Measurements from ENCODE around the gene RALGPS1.
A peak's percentile ranks its signal among the peaks of the same experiment; 100 is the strongest.

The RALGPS1 gene

DNA sequence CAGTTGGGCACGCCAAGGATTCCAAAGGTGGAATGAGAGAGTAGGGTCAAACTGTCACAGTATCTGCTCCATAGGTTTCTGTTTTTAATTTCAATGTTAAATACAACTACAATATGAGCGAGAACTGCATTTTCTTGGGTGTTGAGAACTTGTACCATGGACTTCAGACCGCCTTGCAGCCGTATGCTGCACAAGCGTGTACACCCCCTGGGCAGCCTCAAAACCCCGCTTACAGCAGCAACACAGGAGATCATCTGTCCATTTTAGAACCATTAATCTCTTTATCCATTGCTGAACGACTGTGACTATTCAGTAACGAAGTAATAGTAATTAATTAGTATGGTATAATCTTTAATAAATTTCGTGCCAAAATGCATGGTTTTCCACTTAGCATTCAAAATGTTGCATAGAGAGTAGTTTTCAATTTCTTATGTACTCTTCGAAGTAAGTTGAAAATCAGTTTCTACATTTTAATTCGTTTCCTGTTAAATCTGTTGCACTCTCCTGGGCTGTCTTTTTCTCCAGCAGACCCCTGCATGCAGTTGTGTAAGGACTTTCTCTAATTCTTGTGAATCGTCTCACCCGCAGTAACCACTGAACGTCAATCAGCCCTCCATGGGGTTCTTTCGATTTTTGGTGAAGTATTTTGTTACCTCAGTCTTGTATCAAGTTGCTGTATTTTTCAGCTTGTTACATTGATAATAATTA, 308.0 kb downstream of the RALGPS1 start:
- TF ChIP-seq, protein P1, sequence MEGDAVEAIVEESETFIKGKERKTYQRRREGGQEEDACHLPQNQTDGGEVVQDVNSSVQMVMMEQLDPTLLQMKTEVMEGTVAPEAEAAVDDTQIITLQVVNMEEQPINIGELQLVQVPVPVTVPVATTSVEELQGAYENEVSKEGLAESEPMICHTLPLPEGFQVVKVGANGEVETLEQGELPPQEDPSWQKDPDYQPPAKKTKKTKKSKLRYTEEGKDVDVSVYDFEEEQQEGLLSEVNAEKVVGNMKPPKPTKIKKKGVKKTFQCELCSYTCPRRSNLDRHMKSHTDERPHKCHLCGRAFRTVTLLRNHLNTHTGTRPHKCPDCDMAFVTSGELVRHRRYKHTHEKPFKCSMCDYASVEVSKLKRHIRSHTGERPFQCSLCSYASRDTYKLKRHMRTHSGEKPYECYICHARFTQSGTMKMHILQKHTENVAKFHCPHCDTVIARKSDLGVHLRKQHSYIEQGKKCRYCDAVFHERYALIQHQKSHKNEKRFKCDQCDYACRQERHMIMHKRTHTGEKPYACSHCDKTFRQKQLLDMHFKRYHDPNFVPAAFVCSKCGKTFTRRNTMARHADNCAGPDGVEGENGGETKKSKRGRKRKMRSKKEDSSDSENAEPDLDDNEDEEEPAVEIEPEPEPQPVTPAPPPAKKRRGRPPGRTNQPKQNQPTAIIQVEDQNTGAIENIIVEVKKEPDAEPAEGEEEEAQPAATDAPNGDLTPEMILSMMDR (IDR thresholded peaks at IDR 0.05; ENCODE audit: low read depth, low read length, missing control alignments), result no peak

DNA sequence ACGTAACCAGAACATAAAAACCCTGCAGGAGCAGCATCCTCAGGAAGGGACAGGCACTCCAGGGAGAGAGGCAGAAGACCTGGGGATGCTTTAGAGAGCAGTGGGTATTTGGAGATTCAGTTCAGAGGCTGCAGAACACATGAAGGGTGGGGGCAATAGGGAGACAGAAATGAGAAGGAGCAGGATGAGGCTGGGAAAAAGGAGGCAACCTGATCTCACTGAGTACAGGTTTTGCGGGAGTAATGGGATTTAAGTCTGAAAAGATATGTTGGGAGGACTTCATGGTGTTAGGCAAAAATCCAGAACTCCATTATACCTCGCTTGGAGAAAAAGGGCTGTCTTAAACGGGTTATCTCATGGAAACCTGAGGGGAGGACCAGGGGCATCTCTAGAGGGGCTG, 308.7 kb downstream of the RALGPS1 start:
- no peak overlapping the region for H3K4me3 ChIP-seq (replicated peaks; ENCODE audit: low read depth, low read length)

More for the DNA sequence above, 308.0 kb downstream of the RALGPS1 start:
- H3K4me3 ChIP-seq (replicated peaks; ENCODE audit: low read depth, low read length), result no peak overlapping the region
- DNase-seq (ENCODE audit: extremely low read depth, low read depth), result no peak

DNA sequence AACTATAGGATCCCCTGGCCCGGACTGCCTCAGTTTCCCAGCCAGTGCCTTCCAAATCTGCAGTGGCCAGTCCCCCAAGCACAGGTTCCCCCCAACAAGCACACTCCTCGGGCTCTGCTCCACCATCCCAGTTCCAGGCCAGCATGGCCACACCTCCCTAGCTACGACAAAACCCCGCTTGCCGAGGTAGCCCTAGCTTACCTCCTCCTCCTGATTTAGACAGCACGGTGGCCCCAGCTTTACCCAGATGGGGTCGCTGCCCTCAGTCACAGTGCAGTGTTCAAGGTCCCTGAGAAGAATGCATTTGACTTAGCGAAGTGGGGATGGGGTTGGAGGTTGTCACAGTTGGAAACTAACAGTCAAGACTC, 309.2 kb downstream of the RALGPS1 start:
- TF ChIP-seq, protein P1 (IDR thresholded peaks at IDR 0.05; ENCODE audit: low read depth, low read length, missing control alignments), result no peak
- H3K4me3 ChIP-seq (replicated peaks; ENCODE audit: low read depth, low read length), result no peak overlapping the region
- DNase-seq (ENCODE audit: extremely low read depth, low read depth), result no peak

More for the DNA sequence above, 308.7 kb downstream of the RALGPS1 start:
- DNase-seq (ENCODE audit: extremely low read depth, low read depth), result no peak
- TF ChIP-seq, protein P1 (IDR thresholded peaks at IDR 0.05; ENCODE audit: low read depth, low read length, missing control alignments), result no peak

DNA sequence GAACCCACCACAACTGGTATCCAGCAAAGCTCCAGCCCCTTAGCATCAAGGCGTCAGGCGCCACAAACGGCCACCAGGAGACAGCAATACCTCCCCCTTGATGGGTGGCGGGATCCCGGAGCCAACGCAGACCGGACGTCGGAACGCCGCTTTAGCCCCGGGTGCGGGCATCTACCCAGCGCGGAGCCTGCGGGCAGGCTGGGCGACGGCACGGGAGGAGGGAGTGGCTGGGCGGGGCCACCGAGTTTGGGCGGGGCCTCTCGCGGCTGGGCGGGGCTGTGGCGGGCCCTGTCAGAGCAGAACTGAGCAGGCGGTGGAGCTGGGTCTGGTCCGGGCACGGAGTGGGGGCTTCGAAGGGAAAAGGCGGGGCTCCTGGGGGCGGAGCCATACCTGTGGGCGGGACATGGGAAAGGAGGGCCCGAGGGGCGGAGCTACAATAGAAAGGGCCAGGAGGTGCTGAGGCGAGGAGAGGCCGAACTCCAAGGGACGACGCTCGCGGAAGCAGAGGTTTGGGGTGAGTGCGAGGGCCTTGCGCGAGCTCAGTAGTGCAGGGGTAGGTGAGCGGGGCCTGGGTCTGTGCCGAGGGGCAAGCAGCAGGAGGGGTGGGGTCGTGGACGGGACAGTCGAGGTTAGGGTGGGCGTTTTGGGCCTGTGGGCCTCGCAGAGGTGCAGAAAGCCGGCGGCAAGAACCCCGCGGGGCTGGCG, 309.7 kb downstream of the RALGPS1 start:
- DNase-seq (ENCODE audit: extremely low read depth, low read depth), result peak; percentile 47
- H3K4me3 ChIP-seq (replicated peaks; ENCODE audit: low read depth, low read length), result peak overlapping the region; percentile 41
- TF ChIP-seq, protein P1 (IDR thresholded peaks at IDR 0.05; ENCODE audit: low read depth, low read length, missing control alignments), result peak; percentile 21

DNA sequence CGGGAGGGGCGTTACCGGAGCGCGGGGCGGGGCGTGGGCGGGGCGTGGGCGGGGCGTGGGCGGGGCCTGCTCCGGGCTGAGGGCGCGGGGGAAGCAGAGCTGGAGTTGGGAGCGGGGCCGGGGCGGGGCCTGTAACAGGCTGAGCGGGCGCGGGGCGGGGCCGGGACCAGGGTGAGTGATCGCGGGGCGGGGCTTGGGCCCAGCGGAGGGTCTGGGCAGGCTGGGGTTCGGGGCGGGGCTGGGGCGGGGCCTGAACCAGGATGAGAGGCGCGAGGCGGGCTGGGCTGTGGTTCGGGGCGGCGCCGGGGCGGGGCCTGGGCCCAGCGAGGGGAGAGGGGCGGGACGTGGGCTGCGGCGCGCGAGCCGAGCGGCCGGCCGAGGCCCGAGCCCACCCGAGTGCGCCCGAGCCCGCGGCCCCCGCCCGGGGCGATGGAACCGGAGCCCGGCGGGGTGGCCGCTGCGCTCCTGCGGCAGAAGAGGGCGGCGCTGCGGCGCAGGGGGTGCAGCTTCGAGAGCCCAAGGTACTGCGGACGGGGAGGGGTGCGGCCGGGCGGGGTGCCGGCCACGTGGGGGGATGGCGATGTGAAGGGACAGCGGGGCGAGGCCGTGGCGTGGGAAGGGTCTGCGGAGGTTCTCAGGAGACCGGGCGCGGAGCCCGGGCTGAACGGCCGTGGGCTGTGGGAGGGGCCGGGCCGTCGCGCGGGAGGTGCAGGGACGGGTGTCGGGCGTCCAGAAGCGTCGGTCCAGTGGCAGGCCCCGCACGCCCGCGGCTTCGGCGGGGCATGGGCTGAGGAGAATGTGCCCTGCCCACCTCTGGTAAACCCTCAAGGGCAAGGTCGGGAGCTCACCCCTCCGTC, 310.5 kb downstream of the RALGPS1 start:
- peak overlapping the region; percentile 66 for H3K4me3 ChIP-seq (replicated peaks; ENCODE audit: low read depth, low read length)
- TF ChIP-seq, protein P1 (IDR thresholded peaks at IDR 0.05; ENCODE audit: low read depth, low read length, missing control alignments), result no peak
- DNase-seq (ENCODE audit: extremely low read depth, low read depth), result no peak

DNA sequence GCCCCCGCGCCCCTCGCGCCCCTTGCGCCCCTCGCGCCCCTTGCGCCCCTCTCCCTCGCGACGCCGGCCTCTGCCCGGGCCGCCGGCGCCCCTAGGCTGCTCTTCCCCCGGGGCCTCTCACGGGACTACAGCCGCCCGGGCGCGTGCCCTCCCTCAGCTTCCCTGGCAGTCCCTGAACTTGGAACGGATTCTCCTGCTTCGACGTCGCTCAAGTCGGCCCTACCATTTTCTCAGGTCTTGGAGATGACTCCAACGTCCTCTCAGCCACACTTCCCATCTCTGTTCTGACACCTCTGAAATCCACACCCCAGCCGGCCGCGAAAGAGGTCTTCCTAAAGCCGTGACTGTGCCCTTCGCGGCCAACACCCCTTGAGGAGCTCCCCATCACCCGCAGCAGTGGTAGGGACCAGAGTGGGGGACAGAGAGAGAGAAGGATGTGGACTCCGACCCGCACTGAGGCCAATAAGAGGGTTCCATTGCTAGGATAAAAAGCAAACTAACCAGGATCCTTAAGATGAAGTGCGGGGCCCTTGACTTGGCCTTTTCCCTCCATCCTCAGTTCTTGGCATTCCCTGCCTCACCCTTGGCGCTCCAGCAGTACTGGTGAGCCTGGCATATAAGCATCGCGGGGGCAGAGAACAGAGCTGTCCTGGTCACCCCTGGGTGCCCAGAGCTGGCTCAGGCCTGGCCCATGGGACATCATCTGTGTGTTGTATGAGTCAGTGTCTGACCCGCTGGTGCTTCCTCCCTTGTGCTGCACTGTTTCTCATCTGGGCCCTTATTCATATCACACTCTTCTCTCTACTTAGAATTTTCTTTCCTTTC, 311.4 kb downstream of the RALGPS1 start:
- TF ChIP-seq, protein P1 (IDR thresholded peaks at IDR 0.05; ENCODE audit: low read depth, low read length, missing control alignments), result no peak
- no peak for DNase-seq (ENCODE audit: extremely low read depth, low read depth)
- H3K4me3 ChIP-seq (replicated peaks; ENCODE audit: low read depth, low read length), result peak overlapping the region; percentile 66
